Measurements from ENCODE around the gene ACSM2B.
"Not testable (repeated sequence)": the region's sequence is repeated elsewhere in the genome, so short reads cannot be mapped to it uniquely, and the experiment has no call there.

Gene ACSM2B

GRCh38 chr16:20538687-20539086 lies 37.5 kb downstream of the ACSM2B start:
- no peaks in the 10 kb centered on the region for H3K27me3 ChIP-seq (ENCODE audit: insufficient read depth, poor library complexity, severe bottlenecking)
- no peak overlapping the region for H3K27ac ChIP-seq (ENCODE audit: poor library complexity, severe bottlenecking)
- TF ChIP-seq, protein P1, sequence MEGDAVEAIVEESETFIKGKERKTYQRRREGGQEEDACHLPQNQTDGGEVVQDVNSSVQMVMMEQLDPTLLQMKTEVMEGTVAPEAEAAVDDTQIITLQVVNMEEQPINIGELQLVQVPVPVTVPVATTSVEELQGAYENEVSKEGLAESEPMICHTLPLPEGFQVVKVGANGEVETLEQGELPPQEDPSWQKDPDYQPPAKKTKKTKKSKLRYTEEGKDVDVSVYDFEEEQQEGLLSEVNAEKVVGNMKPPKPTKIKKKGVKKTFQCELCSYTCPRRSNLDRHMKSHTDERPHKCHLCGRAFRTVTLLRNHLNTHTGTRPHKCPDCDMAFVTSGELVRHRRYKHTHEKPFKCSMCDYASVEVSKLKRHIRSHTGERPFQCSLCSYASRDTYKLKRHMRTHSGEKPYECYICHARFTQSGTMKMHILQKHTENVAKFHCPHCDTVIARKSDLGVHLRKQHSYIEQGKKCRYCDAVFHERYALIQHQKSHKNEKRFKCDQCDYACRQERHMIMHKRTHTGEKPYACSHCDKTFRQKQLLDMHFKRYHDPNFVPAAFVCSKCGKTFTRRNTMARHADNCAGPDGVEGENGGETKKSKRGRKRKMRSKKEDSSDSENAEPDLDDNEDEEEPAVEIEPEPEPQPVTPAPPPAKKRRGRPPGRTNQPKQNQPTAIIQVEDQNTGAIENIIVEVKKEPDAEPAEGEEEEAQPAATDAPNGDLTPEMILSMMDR (IDR thresholded peaks at IDR 0.05; ENCODE audit: poor library complexity, severe bottlenecking), result no peak
- ATAC-seq (ENCODE audit: low read depth) (no peak), DNase-seq (ENCODE audit: low spot score) (no peak)
- no peaks in the 10 kb centered on the region for H3K9me3 ChIP-seq (ENCODE audit: severe bottlenecking)
- H3K36me3 ChIP-seq (ENCODE audit: low read depth), result no peaks in the 10 kb centered on the region
- H3K4me3 ChIP-seq (ENCODE audit: severe bottlenecking), result no peak overlapping the region
- no peaks in the 10 kb centered on the region for H3K4me1 ChIP-seq (ENCODE audit: insufficient read depth, poor library complexity, severe bottlenecking)

- Histone ChIP-seq H3K9me3 (ENCODE audit: severe bottlenecking) (no peaks in the 10 kb centered on the region), H3K27ac (ENCODE audit: poor library complexity, severe bottlenecking) (no peak overlapping the region), H3K27me3 (ENCODE audit: insufficient read depth, poor library complexity, severe bottlenecking) (no peaks in the 10 kb centered on the region), H3K4me1 (ENCODE audit: insufficient read depth, poor library complexity, severe bottlenecking) (no peaks in the 10 kb centered on the region), H3K36me3 (ENCODE audit: low read depth) (no peaks in the 10 kb centered on the region), H3K4me3 (ENCODE audit: severe bottlenecking) (no peak overlapping the region)
- no peak for DNase-seq (ENCODE audit: low spot score)
- TF ChIP-seq, protein P1 (IDR thresholded peaks at IDR 0.05; ENCODE audit: poor library complexity, severe bottlenecking), result no peak
- ATAC-seq (ENCODE audit: low read depth), result no peak
Measured at GRCh38 chr16:20538181-20538580, 38.0 kb downstream of the ACSM2B start.

- H3K27me3 ChIP-seq (ENCODE audit: insufficient read depth, poor library complexity, severe bottlenecking); H3K9me3 ChIP-seq (ENCODE audit: severe bottlenecking); ATAC-seq (ENCODE audit: low read depth); H3K27ac ChIP-seq (ENCODE audit: poor library complexity, severe bottlenecking); H3K4me3 ChIP-seq (ENCODE audit: severe bottlenecking); H3K36me3 ChIP-seq (ENCODE audit: low read depth); H3K4me1 ChIP-seq (ENCODE audit: insufficient read depth, poor library complexity, severe bottlenecking); DNase-seq (ENCODE audit: low spot score): not testable (repeated sequence)
Measured at GRCh38 chr16:20536669-20537068, 39.5 kb downstream of the ACSM2B start.

DNA sequence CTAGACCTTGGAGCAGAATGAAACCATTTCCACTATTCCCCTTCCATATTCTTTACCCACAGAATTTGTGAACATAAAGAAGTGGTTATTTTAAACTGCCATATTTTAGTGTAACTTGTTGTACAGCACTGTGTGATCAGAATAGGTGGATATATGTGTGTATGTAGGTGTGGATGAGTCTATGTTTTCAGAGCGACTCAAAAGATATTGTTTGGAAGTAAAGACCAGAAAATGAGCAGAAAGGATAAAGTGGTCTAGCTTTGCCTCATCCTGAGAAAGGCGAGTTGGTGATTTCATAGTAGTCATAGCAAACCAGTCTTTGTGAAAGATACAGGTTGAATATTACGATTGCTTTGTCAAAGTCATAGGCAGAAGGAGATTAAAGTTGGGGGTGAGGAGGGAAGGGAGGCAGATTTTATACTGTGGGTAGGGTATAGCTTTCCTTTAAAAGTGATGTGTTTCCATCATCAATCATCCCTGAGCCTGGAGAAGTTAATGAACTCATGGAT lies 43.8 kb downstream of the ACSM2B start:
- DNase-seq (ENCODE audit: low spot score); H3K27me3 ChIP-seq (ENCODE audit: insufficient read depth, poor library complexity, severe bottlenecking); H3K4me1 ChIP-seq (ENCODE audit: insufficient read depth, poor library complexity, severe bottlenecking); ATAC-seq (ENCODE audit: low read depth); H3K9me3 ChIP-seq (ENCODE audit: severe bottlenecking); H3K4me3 ChIP-seq (ENCODE audit: severe bottlenecking); H3K36me3 ChIP-seq (ENCODE audit: low read depth); H3K27ac ChIP-seq (ENCODE audit: poor library complexity, severe bottlenecking): not testable (repeated sequence)

DNA sequence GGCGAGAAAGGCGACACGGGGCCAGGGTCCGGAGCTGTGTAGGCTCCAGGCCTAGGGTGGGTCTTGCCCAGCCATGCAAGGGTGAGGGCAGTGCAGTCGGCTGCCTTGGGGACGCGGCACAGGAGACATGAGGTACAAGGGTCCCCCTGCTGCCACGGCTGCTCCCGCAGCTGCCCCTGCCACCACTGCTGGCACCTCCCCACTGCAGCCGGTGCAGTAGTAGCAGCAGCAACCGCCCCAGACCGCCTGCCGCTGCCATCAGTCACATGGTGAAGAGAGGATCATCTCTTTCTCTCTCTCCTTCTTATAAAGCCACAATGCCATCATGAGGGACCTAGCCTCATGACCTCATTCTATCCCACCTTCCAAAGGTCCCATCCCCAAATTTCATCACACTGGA lies 44.4 kb downstream of the ACSM2B start:
- not testable (repeated sequence) for ATAC-seq (ENCODE audit: low read depth); DNase-seq (ENCODE audit: low spot score); H3K4me3 ChIP-seq (ENCODE audit: severe bottlenecking); H3K27ac ChIP-seq (ENCODE audit: poor library complexity, severe bottlenecking); H3K27me3 ChIP-seq (ENCODE audit: insufficient read depth, poor library complexity, severe bottlenecking); H3K36me3 ChIP-seq (ENCODE audit: low read depth); H3K4me1 ChIP-seq (ENCODE audit: insufficient read depth, poor library complexity, severe bottlenecking); H3K9me3 ChIP-seq (ENCODE audit: severe bottlenecking)

- H3K4me1 ChIP-seq (ENCODE audit: insufficient read depth, poor library complexity, severe bottlenecking), result no peaks in the 10 kb centered on the region
- TF ChIP-seq, protein P1 (IDR thresholded peaks at IDR 0.05; ENCODE audit: poor library complexity, severe bottlenecking), result no peak
- no peaks in the 10 kb centered on the region for H3K36me3 ChIP-seq (ENCODE audit: low read depth)
- no peaks in the 10 kb centered on the region for H3K27me3 ChIP-seq (ENCODE audit: insufficient read depth, poor library complexity, severe bottlenecking)
- no peak overlapping the region for H3K27ac ChIP-seq (ENCODE audit: poor library complexity, severe bottlenecking)
- ATAC-seq (ENCODE audit: low read depth) (no peak), DNase-seq (ENCODE audit: low spot score) (no peak)
- no peak overlapping the region for H3K4me3 ChIP-seq (ENCODE audit: severe bottlenecking)
- H3K9me3 ChIP-seq (ENCODE audit: severe bottlenecking), result no peaks in the 10 kb centered on the region
Measured at GRCh38 chr16:20520103-20520502, 56.1 kb downstream of the ACSM2B start.

Data from RWPE2 (cell line).